ENCODE measurements around the gene CALCOCO2.

CALCOCO2 gene

DNA sequence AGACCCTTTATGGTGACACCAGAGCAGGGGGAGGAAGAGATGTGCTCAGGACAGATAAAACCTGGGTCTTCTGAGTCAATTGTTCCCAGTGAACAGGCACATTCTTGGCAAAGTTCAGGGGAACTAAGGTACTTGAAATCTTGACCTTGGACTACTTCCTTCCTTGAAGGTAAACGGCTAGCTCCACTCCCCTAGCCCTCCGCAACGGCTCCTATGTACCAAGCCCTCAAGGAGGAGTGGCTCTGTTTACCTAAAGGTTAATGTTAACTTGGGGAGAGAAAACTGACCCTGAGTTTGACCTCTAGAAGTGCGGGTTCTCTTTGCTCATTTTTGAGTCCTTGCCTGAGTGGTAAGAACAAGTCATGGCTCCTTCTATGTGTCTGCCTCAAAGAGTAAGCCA, 21.7 kb upstream of the CALCOCO2 start:
- no peak for TF ChIP-seq REST (IDR thresholded peaks at IDR 0.05; ENCODE audit: insufficient replicate concordance, low read depth)
- TF ChIP-seq CTCF (IDR thresholded peaks at IDR 0.05; ENCODE audit: insufficient read depth, low read length): no peak
- TF ChIP-seq POLR2AphosphoS5 (IDR thresholded peaks at IDR 0.05; ENCODE audit: low read depth): no peak
- TF ChIP-seq SPI1 (IDR thresholded peaks at IDR 0.05; ENCODE audit: borderline replicate concordance, low read depth): no peak
- TF ChIP-seq GABPA (IDR thresholded peaks at IDR 0.05; ENCODE audit: low read depth): no peak
- Histone ChIP-seq H3K27me3 (ENCODE audit: insufficient read depth, poor library complexity, severe bottlenecking) (no peaks in the 10 kb centered on the region), H3K27ac (replicated peaks) (no peak overlapping the region), H3K4me3 (replicated peaks; ENCODE audit: insufficient read depth, low read length) (no peak overlapping the region)
- no peak for DNase-seq (ENCODE audit: low read depth in 1 of 2, low spot score in 1 of 2)

GRCh38 chr17:48812001-48812400, 18.8 kb upstream of the CALCOCO2 start:
- TF ChIP-seq POLR2AphosphoS5 (IDR thresholded peaks at IDR 0.05; ENCODE audit: low read depth): no peak
- TF ChIP-seq SPI1 (IDR thresholded peaks at IDR 0.05; ENCODE audit: borderline replicate concordance, low read depth): no peak
- no peak for TF ChIP-seq CTCF (IDR thresholded peaks at IDR 0.05; ENCODE audit: insufficient read depth, low read length)
- TF ChIP-seq REST (IDR thresholded peaks at IDR 0.05; ENCODE audit: insufficient replicate concordance, low read depth): no peak
- no peak for TF ChIP-seq GABPA (IDR thresholded peaks at IDR 0.05; ENCODE audit: low read depth)
- Histone ChIP-seq H3K4me3 (replicated peaks; ENCODE audit: insufficient read depth, low read length) (no peak overlapping the region), H3K27me3 (ENCODE audit: insufficient read depth, poor library complexity, severe bottlenecking) (peaks cover 20% of the 10 kb centered on the region), H3K27ac (replicated peaks) (no peak overlapping the region)
- no peak for DNase-seq (ENCODE audit: low read depth in 1 of 2, low spot score in 1 of 2)

- no peak for TF ChIP-seq GABPA (IDR thresholded peaks at IDR 0.05; ENCODE audit: low read depth)
- TF ChIP-seq CTCF (IDR thresholded peaks at IDR 0.05; ENCODE audit: insufficient read depth, low read length): peak; percentile 44
- Histone ChIP-seq H3K4me3 (replicated peaks; ENCODE audit: insufficient read depth, low read length) (no peak overlapping the region), H3K27me3 (ENCODE audit: insufficient read depth, poor library complexity, severe bottlenecking) (peaks cover 35% of the 10 kb centered on the region), H3K27ac (replicated peaks) (no peak overlapping the region)
- DNase-seq (ENCODE audit: low read depth in 1 of 2, low spot score in 1 of 2): peak in 1 of 2 experiments; percentile 56
Observed at GRCh38 chr17:48814504-48814903, 16.3 kb upstream of the CALCOCO2 start.

- H3K27me3 ChIP-seq (ENCODE audit: insufficient read depth, poor library complexity, severe bottlenecking): peaks cover 35% of the 10 kb centered on the region
- DNase-seq (ENCODE audit: low read depth in 1 of 2, low spot score in 1 of 2): no peak
Observed at GRCh38 chr17:48815311-48815710, 15.5 kb upstream of the CALCOCO2 start.

More at GRCh38 chr17:48815311-48815710, 15.5 kb upstream of the CALCOCO2 start:
- TF ChIP-seq SPI1 (IDR thresholded peaks at IDR 0.05; ENCODE audit: borderline replicate concordance, low read depth): no peak
- no peak for TF ChIP-seq CTCF (IDR thresholded peaks at IDR 0.05; ENCODE audit: insufficient read depth, low read length)
- no peak for TF ChIP-seq GABPA (IDR thresholded peaks at IDR 0.05; ENCODE audit: low read depth)
- no peak for TF ChIP-seq REST (IDR thresholded peaks at IDR 0.05; ENCODE audit: insufficient replicate concordance, low read depth)
- no peak for TF ChIP-seq POLR2AphosphoS5 (IDR thresholded peaks at IDR 0.05; ENCODE audit: low read depth)
- no peak overlapping the region for H3K4me3 ChIP-seq (replicated peaks; ENCODE audit: insufficient read depth, low read length)
- no peak overlapping the region for H3K27ac ChIP-seq (replicated peaks)

Measured in HL-60 (cell line).